ENCODE measurements around the gene TXN2.

DNA sequence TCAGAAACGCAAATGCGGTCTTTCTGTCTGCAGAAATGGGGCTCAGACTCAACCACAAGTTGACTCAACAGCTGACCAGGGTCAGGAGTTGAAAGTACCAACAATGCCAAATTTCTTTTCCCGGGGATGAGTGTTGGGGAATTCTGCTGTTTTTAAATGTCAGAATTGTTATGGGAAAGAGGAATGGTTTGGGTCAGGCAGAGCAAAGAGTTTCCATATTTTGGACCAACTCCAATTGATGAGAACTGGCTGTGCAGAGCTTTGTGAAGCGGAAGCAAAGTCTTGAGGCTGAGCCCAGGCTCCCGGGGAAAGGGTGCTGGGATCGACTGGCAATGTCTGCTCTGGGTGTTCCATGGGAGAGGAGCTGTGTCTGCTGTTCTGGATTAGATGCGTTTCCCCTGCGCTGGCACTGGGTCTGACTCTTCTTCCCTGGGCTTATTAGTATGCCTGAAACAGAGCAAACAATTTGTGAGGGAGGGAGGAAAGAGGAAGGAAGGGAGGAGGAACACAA is 36.2 kb downstream of the TXN2 start:
- TF ChIP-seq, protein P1, sequence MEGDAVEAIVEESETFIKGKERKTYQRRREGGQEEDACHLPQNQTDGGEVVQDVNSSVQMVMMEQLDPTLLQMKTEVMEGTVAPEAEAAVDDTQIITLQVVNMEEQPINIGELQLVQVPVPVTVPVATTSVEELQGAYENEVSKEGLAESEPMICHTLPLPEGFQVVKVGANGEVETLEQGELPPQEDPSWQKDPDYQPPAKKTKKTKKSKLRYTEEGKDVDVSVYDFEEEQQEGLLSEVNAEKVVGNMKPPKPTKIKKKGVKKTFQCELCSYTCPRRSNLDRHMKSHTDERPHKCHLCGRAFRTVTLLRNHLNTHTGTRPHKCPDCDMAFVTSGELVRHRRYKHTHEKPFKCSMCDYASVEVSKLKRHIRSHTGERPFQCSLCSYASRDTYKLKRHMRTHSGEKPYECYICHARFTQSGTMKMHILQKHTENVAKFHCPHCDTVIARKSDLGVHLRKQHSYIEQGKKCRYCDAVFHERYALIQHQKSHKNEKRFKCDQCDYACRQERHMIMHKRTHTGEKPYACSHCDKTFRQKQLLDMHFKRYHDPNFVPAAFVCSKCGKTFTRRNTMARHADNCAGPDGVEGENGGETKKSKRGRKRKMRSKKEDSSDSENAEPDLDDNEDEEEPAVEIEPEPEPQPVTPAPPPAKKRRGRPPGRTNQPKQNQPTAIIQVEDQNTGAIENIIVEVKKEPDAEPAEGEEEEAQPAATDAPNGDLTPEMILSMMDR (IDR thresholded peaks at IDR 0.05) = no peak
- no peak for TF ChIP-seq EZH2 (IDR thresholded peaks at IDR 0.05; ENCODE audit: borderline replicate concordance, insufficient read depth, low read depth, low read length, poor library complexity, severe bottlenecking)

All from B cell (primary cell).